Epithelial cell of esophagus (primary cell): ENCODE measurements around the gene STK38L.
A peak's percentile ranks its signal among the peaks of the same experiment; 100 is the strongest.

Experiments
- DNase-seq: peaks from one replicate; pipeline ENCODE4 v3.0.0; 2010; ENCODE audit warnings: low read depth
- H3K4me3 ChIP-seq: 2 replicates; pipeline ENCODE4 v1.5.1; 2011; ENCODE audit warnings: mild to moderate bottlenecking, low read length, control low read depth
- TF ChIP-seq, protein P1 (sequence below): IDR thresholded peaks from 2 replicates; pipeline ENCODE4 v1.5.1; 2011; ENCODE audit warnings: low read depth, mild to moderate bottlenecking, low read length, control low read depth, inconsistent platforms; ENCODE audit not compliant: insufficient read depth; ENCODE audit errors: missing control alignments

The STK38L gene

DNA sequence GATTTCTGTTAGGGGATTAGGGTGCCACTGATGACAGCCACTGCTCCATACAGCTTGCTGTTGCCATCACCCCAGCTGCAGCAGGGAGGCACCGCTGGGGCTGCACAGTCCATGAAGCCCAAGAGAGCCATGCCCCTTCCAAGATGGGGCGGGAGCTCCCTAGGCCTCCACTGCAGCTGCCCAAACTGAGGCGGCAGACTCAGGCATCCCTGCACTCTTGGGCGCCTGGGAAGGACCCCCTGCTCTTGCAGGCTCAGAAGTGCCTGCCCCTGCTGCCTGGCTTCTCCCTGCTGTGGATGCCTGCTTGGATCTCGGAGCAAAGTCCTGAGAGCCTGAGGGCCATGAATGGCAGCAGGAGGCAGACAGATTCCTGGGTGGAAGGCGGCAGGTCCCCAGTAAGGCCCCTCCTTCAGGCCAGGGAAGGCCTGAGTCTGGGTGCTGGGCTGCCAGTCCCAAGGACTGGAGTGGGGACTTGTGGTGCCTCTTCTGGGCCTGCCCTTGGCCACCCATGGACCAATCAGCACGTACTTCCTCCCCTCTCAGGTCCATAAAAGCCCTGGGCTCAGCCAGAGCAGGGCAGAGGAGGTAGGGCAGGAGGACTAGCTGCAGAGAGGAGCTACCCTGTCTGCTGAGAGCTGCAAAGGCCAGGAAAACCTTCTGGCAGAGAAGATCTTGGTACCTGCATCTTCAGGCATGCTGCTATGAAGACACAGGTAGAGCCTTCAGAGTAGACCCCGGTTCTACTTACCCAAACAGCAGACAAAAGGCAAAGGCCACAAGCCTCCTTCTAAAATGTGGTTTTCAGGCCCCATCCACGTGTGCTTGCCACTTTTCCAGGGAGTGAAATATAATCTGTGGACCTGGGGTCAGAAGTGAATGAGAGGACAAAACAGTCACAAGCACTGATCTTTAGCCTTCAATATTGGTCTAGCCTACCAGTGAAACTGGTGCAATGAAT is 30.0 kb upstream of the STK38L start:
- no peak overlapping the region for H3K4me3 ChIP-seq
- TF ChIP-seq, protein P1, sequence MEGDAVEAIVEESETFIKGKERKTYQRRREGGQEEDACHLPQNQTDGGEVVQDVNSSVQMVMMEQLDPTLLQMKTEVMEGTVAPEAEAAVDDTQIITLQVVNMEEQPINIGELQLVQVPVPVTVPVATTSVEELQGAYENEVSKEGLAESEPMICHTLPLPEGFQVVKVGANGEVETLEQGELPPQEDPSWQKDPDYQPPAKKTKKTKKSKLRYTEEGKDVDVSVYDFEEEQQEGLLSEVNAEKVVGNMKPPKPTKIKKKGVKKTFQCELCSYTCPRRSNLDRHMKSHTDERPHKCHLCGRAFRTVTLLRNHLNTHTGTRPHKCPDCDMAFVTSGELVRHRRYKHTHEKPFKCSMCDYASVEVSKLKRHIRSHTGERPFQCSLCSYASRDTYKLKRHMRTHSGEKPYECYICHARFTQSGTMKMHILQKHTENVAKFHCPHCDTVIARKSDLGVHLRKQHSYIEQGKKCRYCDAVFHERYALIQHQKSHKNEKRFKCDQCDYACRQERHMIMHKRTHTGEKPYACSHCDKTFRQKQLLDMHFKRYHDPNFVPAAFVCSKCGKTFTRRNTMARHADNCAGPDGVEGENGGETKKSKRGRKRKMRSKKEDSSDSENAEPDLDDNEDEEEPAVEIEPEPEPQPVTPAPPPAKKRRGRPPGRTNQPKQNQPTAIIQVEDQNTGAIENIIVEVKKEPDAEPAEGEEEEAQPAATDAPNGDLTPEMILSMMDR, result no peak
- no peak for DNase-seq

DNA sequence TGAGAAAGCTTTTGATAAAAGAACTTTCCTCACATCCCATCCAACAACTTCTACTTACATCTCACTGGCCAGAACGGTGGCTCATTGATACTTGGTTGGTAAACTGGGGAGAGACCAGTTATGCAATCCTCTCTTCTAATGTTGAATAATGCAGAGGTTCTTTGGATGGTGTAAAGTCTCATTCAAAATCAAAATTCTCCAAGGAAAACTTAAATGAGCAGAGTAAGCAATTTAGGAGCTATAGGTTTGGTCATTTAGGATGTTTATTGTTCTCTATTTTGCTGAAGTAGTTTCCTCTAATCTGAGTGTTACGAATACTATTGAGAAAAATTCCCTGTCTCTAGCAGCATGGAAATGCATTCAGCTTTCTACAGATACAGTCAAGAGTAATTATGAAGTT is 26.5 kb upstream of the STK38L start:
- TF ChIP-seq, protein P1, result no peak
- no peak for DNase-seq
- no peak overlapping the region for H3K4me3 ChIP-seq

DNA sequence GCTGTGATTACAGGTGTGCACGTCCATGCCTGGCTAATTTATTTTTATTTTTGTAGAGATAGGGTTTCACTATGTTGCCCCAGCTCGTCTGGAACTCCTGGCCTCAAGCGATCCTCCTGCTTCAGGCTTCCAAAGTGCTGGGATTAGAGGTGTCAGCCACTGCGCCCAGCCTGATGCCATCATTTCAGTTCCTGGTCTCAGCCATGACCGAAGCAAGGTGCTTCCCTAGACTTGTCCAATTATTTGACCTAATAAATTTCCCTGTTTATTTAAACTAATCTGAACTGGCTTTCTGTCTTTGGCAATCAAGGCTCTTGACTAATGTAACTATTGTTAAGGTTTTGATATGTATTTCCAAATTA is 24.4 kb upstream of the STK38L start:
- DNase-seq, result no peak
- no peak overlapping the region for H3K4me3 ChIP-seq
- TF ChIP-seq, protein P1, result no peak

DNA sequence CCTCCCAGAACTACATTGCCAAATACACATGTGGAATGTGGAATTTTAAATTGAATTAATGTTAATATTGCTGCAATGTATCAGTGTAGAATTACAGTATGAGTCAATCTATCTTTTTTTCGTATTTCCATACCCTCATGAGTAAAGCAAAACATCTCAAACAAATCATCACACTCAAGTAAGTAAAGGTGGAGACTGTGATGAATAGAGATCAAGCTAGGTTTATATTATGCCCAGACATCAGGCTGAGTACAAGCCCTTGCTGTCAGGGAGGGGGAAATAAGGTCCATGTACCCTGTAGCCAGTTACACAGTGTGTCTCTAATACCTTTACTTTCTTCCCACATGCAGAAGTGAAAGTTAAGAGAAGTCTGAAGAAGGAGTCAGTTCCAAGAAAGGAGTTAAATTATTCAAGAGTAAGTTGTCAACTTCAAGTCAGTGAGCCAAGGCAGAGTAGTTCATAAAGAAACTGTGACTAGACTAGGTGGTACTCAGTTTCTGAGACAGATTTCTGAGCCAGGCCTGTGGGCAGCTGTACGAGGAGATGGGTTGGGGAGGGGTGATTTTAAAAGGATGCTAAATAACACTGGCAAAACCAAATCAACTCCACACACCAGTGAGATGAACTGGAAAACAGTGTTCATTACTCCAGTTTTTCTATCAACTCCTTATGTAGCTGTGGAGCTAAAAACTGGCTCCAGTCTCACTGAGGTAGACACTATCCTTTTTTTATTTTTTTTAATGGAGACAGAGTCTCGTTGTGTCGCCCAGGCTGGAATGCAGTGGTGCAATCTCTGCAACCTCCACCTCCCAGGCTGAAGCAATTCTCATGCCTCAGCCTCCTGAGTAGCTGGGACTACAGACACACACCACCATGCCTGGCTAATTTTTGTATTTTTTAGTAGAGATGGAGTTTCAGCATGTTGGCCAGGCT is 23.8 kb upstream of the STK38L start:
- DNase-seq, result peak; percentile 60
- TF ChIP-seq, protein P1, result no peak
- H3K4me3 ChIP-seq, result no peak overlapping the region

- H3K4me3 ChIP-seq, result no peak overlapping the region
- DNase-seq, result no peak
- TF ChIP-seq, protein P1, result no peak
These were observed 23.1 kb upstream of the STK38L start for GRCh38 chr12:27220988-27221345.

DNA sequence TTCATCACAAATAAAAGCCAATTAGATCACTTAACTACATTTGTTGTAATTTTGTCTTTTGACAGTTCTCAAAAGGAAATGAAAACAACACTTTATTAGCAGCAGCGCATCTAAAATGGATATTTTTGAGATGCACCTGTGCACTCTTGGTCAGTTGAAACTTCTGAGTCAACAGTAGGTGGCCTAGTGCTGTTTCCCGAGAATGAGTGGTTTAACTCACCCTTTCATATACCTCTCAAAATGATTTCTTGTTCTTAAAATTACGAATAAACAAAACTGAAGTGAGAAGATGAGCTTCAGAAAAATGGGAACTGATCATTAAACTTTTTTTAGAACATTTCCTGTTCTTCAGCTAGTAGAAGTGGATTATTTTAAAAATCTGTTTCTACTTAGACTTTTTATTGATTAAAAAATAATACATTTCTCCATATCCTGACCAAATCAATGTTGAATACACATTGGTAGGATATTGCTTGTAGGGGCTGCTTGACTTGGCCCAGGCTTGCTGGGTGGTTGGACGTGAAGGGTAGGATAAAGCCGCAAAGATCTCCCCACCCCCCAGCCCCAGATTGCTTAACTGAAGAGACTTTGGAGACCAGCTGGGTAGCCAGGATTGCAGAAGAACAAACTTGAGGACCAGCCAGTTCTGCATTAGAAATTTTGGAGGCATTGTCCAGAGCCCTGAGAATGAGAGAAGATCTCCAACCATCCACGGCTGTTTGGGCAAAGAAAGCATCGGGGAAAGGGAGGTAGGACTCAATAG is 22.3 kb upstream of the STK38L start:
- H3K4me3 ChIP-seq, result no peak overlapping the region
- no peak for DNase-seq
- TF ChIP-seq, protein P1, result no peak
